ENCODE data around the gene MDH2. TPM values are rescaled to one million over a fixed set of nuclear protein-coding genes. Genes with fewer than 3 reads are reported as not detected.

The MDH2 gene
- total RNA-seq, 2 donors from 2014 or later, result 48.2 to 58.6 TPM

DNA sequence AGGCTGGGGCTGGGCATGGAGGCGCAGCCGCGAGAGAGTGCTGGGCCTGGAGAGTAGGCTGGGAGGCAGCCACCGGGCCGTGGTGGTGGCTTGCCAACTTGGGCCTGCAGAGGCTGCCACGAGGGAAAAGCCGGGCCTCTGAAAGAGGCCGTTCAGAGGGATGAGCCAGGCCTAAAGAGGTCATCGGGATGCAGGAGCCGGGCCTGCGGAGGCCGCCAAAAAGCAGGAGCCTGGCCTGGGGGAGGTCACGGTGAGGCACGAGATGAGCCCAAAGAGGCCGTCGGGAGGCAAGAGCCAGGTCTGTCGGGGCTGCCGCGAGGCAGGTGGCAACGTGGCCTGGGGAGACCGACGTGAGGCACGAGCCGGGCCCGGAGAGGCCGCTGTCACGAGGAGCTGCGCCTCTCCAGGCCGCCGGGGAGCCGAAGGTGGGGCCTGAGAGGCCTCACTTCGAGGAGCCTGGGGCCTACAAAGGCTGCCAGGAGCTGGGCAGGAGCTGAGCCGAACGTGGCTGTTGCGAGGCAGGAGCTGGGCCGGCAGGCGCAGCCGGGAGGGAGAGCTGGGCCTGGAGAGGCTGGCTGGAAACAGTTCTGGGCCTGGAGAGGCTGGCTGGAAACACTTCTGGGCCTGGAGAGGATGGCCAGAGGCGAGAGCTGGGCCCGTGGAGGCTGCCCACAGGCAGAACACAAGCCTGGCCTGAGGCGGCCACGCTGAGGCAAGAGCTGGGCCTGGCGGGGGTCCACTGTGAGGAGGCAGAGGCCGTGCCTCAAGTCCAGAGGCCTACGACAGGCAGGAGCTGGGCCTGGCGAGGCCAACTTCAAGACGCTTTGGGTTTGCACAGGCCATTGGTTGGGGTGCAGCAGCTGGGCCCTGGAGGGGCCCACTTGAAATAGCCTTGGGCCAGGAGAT, 24.6 kb downstream of the MDH2 start:
- no peak for TF ChIP-seq CTCF (IDR thresholded peaks at IDR 0.05)

DNA sequence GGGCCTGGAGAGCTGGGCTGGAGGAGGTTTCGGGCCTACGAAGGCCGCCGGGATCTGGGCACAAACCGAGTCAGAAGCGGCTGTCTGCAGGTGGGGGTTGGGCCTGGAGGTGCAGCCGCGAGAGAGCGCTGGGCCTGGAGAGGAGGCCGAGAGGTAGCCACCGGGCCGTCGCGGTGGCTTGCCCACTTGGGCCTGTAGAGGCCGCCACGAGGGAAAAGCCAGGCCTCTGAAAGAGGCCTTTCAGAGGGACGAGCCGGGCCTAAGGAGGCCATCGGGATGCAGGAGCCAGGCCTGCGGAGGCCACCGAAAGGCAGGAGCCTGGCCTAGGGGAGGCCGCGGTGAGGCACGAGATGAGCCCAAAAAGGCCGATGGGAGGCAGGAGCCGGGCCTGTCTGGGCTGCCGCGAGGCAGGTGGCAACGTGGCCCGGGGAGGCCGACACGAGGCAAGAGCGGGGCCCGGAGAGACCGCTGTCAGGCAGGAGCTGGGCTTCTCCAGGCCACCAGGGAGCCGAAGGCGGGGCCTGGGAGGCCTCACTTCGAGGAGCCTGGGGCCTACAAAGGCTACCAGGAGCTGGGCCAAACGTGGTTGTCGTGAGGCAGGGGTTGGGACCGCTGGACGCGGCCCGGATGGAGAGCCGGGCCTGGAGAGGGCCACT, 25.6 kb downstream of the MDH2 start:
- Histone ChIP-seq H3K27ac (no peak overlapping the region), H3K4me1 (ENCODE audit: control insufficient read depth in 1 of 2, low read depth in 2 of 2) (no peaks in the 10 kb centered on the region), H3K27me3 (replicated peaks; ENCODE audit: insufficient read depth) (no peaks in the 10 kb centered on the region), H3K36me3 (no peaks in the 10 kb centered on the region), H3K4me3 (no peak overlapping the region), H3K9me3 (no peaks in the 10 kb centered on the region)
- no peak for TF ChIP-seq CTCF (IDR thresholded peaks at IDR 0.05)
- ATAC-seq (ENCODE audit: insufficient number of reproducible peaks, low FRiP score, low read depth) (no peak), DNase-seq (ENCODE audit: low spot score) (no peak)

More for the DNA sequence above, 24.6 kb downstream of the MDH2 start:
- Histone ChIP-seq H3K4me1 (ENCODE audit: control insufficient read depth in 1 of 2, low read depth in 2 of 2) (no peaks in the 10 kb centered on the region), H3K4me3 (no peak overlapping the region), H3K27me3 (replicated peaks; ENCODE audit: insufficient read depth) (no peaks in the 10 kb centered on the region), H3K9me3 (no peaks in the 10 kb centered on the region), H3K36me3 (no peaks in the 10 kb centered on the region), H3K27ac (no peak overlapping the region)
- DNase-seq (ENCODE audit: low spot score) (no peak), ATAC-seq (ENCODE audit: insufficient number of reproducible peaks, low FRiP score, low read depth) (no peak)

DNA sequence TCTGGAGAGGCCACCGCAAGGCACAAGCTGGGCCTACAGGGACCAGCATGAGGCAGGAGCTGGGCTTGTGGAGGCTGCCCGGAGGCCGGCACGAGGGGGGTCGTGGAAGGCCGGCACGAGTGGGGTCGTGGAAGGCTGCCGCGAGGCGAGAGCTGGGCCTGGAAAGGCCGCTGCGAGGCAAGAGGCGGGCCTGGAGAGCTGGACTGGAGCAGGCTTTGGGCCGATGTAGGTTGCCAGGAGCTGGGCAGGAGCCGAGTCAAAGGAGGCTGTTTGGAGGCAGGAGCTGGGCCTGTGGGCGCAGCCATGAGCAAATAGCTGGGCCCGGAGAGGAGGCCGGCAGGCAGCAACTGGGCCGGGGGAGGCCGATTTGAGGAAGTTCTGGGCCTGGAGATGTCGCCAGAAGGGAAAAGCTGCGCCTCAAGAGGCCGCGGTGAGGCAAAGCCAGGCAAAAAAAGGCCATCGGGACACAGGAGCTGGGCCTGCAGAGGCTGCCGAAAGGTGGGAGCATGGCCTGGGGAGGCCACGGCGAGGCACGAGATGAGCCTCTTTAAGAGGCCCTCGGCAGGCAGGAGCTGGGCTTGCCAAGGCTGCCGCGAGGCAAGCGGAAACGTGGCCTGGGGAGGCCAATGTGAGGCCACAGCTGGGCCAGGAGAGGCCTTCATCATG, 26.5 kb downstream of the MDH2 start:
- ATAC-seq (ENCODE audit: insufficient number of reproducible peaks, low FRiP score, low read depth) (no peak), DNase-seq (ENCODE audit: low spot score) (no peak)
- H3K36me3 ChIP-seq, result no peaks in the 10 kb centered on the region
- H3K4me3 ChIP-seq, result no peak overlapping the region
- no peak overlapping the region for H3K27ac ChIP-seq
- H3K27me3 ChIP-seq (replicated peaks; ENCODE audit: insufficient read depth), result no peaks in the 10 kb centered on the region
- no peaks in the 10 kb centered on the region for H3K4me1 ChIP-seq (ENCODE audit: control insufficient read depth in 1 of 2, low read depth in 2 of 2)
- H3K9me3 ChIP-seq, result no peaks in the 10 kb centered on the region
- no peak for TF ChIP-seq CTCF (IDR thresholded peaks at IDR 0.05)

DNA sequence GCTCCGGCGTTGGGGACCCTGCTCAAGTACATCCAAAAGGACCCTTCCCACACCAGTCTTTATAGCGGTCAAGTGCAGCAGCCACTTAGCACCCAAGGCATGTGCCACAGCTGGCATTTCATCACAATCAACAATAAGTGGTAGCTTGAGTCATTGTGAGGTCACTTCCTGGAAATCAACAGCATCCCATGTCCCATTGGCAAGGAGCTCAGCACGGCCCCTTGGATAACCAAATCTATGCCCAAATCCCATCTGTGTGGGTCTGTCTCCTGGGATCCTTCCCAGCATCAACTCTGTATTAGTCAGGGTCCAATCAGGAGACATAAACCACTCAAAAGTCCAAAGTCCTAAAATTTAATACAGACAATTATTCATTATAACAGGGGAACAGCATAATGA, 27.1 kb downstream of the MDH2 start:
- no peak overlapping the region for H3K27ac ChIP-seq
- H3K4me1 ChIP-seq (ENCODE audit: control insufficient read depth in 1 of 2, low read depth in 2 of 2), result no peaks in the 10 kb centered on the region
- no peaks in the 10 kb centered on the region for H3K36me3 ChIP-seq
- TF ChIP-seq CTCF (IDR thresholded peaks at IDR 0.05), result no peak
- DNase-seq (ENCODE audit: low spot score) (no peak), ATAC-seq (ENCODE audit: insufficient number of reproducible peaks, low FRiP score, low read depth) (no peak)
- H3K9me3 ChIP-seq, result no peaks in the 10 kb centered on the region
- H3K4me3 ChIP-seq, result no peak overlapping the region
- H3K27me3 ChIP-seq (replicated peaks; ENCODE audit: insufficient read depth), result no peaks in the 10 kb centered on the region

GRCh38 chr7:76076995-76077394, 29.1 kb downstream of the MDH2 start:
- Histone ChIP-seq H3K27me3 (replicated peaks; ENCODE audit: insufficient read depth) (no peaks in the 10 kb centered on the region), H3K27ac (no peak overlapping the region), H3K9me3 (no peaks in the 10 kb centered on the region), H3K36me3 (no peaks in the 10 kb centered on the region), H3K4me3 (no peak overlapping the region), H3K4me1 (ENCODE audit: control insufficient read depth in 1 of 2, low read depth in 2 of 2) (no peaks in the 10 kb centered on the region)
- DNase-seq (ENCODE audit: low spot score), result no peak
- ATAC-seq (ENCODE audit: insufficient number of reproducible peaks, low FRiP score, low read depth), result no peak
- no peak for TF ChIP-seq CTCF (IDR thresholded peaks at IDR 0.05)
